ENCODE results near the gene C11orf54. TPM values are rescaled to one million over a fixed set of nuclear protein-coding genes. Genes with fewer than 3 reads are reported as not detected.

Gene C11orf54
- total RNA-seq, 1 experiment from 2014 or later = 18.0 TPM

DNA sequence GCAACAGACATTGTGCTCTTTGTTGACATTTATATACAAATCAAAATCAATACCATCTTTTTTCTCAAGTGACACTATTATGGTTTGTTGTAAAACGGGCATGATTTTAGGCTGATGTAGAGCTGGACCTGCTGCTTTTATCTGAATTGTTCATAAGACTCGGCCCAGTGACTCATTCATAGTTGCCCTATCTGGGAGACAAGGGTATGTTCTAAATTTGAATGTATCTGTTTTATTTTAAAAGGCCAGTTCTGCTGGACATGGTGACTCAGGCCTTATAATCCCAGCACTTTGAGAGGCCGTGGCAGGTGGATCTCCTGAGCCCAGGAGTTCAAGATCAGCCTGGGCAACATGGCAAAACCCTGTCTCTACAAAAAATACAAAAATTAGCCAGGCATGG, 40.6 kb upstream of the C11orf54 start:
- Histone ChIP-seq H3K14ac (ENCODE audit: insufficient read depth, low read length) (no peak overlapping the region), H3K4me1 (ENCODE audit: insufficient read depth, low read length) (no peaks in the 10 kb centered on the region), H3K4me2 (ENCODE audit: insufficient read depth, insufficient read length, low read length) (no peak overlapping the region), H3K23ac (ENCODE audit: insufficient read length, low read depth, low read length) (no peak overlapping the region), H2BK12ac (ENCODE audit: insufficient read length, low read depth, low read length) (no peak overlapping the region), H2AFZ (ENCODE audit: low read length) (no peak overlapping the region), H3K9ac (ENCODE audit: extremely low read depth, insufficient read length, low read length) (no peak overlapping the region), H4K20me1 (ENCODE audit: control insufficient read depth, insufficient read depth, insufficient read length) (no peaks in the 10 kb centered on the region), H3K9me3 (ENCODE audit: control insufficient read depth, low read depth, low read length) (no peaks in the 10 kb centered on the region), H2BK20ac (ENCODE audit: low read depth, low read length, poor library complexity, severe bottlenecking) (no peak overlapping the region), H2AK5ac (ENCODE audit: insufficient read length, low read length) (no peak overlapping the region), H4K91ac (ENCODE audit: insufficient read length, low read depth, low read length) (no peak overlapping the region), H2BK15ac (ENCODE audit: low read depth, low read length) (no peak overlapping the region), H3K4ac (ENCODE audit: low read depth, low read length) (no peak overlapping the region), H4K5ac (ENCODE audit: insufficient read length, low read depth, low read length) (no peak overlapping the region), H3K18ac (ENCODE audit: insufficient read length, low read depth, low read length) (no peak overlapping the region), H3K79me1 (ENCODE audit: insufficient read depth, low read depth, low read length, poor library complexity, severe bottlenecking) (no peaks in the 10 kb centered on the region), H3K23me2 (ENCODE audit: insufficient read length, low read depth, low read length, poor library complexity, severe bottlenecking) (no peaks in the 10 kb centered on the region), H2BK5ac (ENCODE audit: insufficient read length, low read length) (no peak overlapping the region), H4K8ac (replicated peaks; ENCODE audit: insufficient read length, low read depth, low read length) (no peak overlapping the region), H3K27me3 (ENCODE audit: insufficient read depth, low read length) (no peaks in the 10 kb centered on the region), H3K56ac (ENCODE audit: insufficient read length, low read depth, low read length) (no peak overlapping the region), H2BK120ac (ENCODE audit: low read depth, low read length, poor library complexity, severe bottlenecking) (no peak overlapping the region), H3T11ph (ENCODE audit: low read length) (no peak overlapping the region), H3K27ac (ENCODE audit: insufficient read length, low read depth, low read length) (no peak overlapping the region), H3K79me2 (ENCODE audit: insufficient read depth, low read length) (no peaks in the 10 kb centered on the region)
- H3K36me3 Mint-ChIP-seq (ENCODE audit: insufficient read depth in 1 of 3, low read depth in 3 of 3) = peaks cover 21 to 89% (median 62%) of the 10 kb centered on the region in 3 experiments; a peak in 6 of 7 replicates
- no peak for DNase-seq
- no peaks in the 10 kb centered on the region for H3K27me3 Mint-ChIP-seq (ENCODE audit: low read depth)
- H3K27ac Mint-ChIP-seq = no peak overlapping the region
- no CpG with 5 or more reads among the region's 3 CpGs for WGBS (ENCODE audit: extremely low coverage, insufficient read length, low lambda C conversion rate)
- TF ChIP-seq, protein P1, sequence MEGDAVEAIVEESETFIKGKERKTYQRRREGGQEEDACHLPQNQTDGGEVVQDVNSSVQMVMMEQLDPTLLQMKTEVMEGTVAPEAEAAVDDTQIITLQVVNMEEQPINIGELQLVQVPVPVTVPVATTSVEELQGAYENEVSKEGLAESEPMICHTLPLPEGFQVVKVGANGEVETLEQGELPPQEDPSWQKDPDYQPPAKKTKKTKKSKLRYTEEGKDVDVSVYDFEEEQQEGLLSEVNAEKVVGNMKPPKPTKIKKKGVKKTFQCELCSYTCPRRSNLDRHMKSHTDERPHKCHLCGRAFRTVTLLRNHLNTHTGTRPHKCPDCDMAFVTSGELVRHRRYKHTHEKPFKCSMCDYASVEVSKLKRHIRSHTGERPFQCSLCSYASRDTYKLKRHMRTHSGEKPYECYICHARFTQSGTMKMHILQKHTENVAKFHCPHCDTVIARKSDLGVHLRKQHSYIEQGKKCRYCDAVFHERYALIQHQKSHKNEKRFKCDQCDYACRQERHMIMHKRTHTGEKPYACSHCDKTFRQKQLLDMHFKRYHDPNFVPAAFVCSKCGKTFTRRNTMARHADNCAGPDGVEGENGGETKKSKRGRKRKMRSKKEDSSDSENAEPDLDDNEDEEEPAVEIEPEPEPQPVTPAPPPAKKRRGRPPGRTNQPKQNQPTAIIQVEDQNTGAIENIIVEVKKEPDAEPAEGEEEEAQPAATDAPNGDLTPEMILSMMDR (conservative IDR thresholded peaks at IDR 0.05) = no peak
- no peak overlapping the region for H3K4me3 Mint-ChIP-seq
- no peaks in the 10 kb centered on the region for H3K9me3 Mint-ChIP-seq
- no peaks in the 10 kb centered on the region for H3K4me1 Mint-ChIP-seq
